WERI-Rb-1 (cell line): ENCODE results near the gene C2orf81.
A peak's percentile ranks its signal among the peaks of the same experiment; 100 is the strongest.

ENCODE experiments used
- DNase-seq: peaks from one replicate; pipeline ENCODE4 v3.0.0-alpha.2; 2020
- H3K27ac ChIP-seq: fragments of 250-450 bp; sonication (Bioruptor Pico); 2 replicates; pipeline ENCODE4 v1.5.1; 2020; ENCODE audit warnings: mild to moderate bottlenecking, moderate library complexity
- H3K27me3 ChIP-seq: fragments of 250-450 bp; sonication (Bioruptor Pico); 2 replicates; pipeline ENCODE4 v1.5.1; 2021; ENCODE audit warnings: mild to moderate bottlenecking, low read depth, moderate library complexity; ENCODE audit not compliant: insufficient read depth, severe bottlenecking
- H3K36me3 ChIP-seq: fragments of 250-450 bp; sonication (Bioruptor Pico); 2 replicates; pipeline ENCODE4 v1.5.1; 2020; ENCODE audit warnings: mild to moderate bottlenecking, moderate library complexity
- H3K4me3 ChIP-seq: 2 replicates; pipeline ENCODE4 v1.5.1; 2011; ENCODE audit warnings: low read depth, mild to moderate bottlenecking, control low read depth, low read length
- H3K9me3 ChIP-seq: fragments of 250-450 bp; sonication (Bioruptor Pico); 2 replicates; pipeline ENCODE4 v1.5.1; 2021; ENCODE audit warnings: mild to moderate bottlenecking, moderate library complexity; ENCODE audit not compliant: severe bottlenecking
- TF ChIP-seq, protein P1 (sequence below): IDR thresholded peaks from 2 replicates; pipeline ENCODE4 v1.5.1; 2011; ENCODE audit warnings: low read depth, mild to moderate bottlenecking, control low read depth, inconsistent platforms, low read length

The C2orf81 gene

GRCh38 chr2:74428675-74429074 is 7.3 kb upstream of the C2orf81 start:
- Histone ChIP-seq H3K4me3 (no peak overlapping the region), H3K36me3 (peaks cover 48% of the 10 kb centered on the region), H3K27ac (no peak overlapping the region), H3K27me3 (no peaks in the 10 kb centered on the region), H3K9me3 (no peaks in the 10 kb centered on the region)
- TF ChIP-seq, protein P1, sequence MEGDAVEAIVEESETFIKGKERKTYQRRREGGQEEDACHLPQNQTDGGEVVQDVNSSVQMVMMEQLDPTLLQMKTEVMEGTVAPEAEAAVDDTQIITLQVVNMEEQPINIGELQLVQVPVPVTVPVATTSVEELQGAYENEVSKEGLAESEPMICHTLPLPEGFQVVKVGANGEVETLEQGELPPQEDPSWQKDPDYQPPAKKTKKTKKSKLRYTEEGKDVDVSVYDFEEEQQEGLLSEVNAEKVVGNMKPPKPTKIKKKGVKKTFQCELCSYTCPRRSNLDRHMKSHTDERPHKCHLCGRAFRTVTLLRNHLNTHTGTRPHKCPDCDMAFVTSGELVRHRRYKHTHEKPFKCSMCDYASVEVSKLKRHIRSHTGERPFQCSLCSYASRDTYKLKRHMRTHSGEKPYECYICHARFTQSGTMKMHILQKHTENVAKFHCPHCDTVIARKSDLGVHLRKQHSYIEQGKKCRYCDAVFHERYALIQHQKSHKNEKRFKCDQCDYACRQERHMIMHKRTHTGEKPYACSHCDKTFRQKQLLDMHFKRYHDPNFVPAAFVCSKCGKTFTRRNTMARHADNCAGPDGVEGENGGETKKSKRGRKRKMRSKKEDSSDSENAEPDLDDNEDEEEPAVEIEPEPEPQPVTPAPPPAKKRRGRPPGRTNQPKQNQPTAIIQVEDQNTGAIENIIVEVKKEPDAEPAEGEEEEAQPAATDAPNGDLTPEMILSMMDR: no peak
- no peak for DNase-seq

- TF ChIP-seq, protein P1: no peak
- Histone ChIP-seq H3K27ac (no peak overlapping the region), H3K4me3 (no peak overlapping the region), H3K9me3 (no peaks in the 10 kb centered on the region), H3K36me3 (peaks cover 48% of the 10 kb centered on the region), H3K27me3 (no peaks in the 10 kb centered on the region)
- DNase-seq: no peak
Measured at GRCh38 chr2:74427551-74427950, 6.1 kb upstream of the C2orf81 start.

- no peaks in the 10 kb centered on the region for H3K27me3 ChIP-seq
- no peak overlapping the region for H3K4me3 ChIP-seq
- no peak overlapping the region for H3K27ac ChIP-seq
- H3K36me3 ChIP-seq: peaks cover 48% of the 10 kb centered on the region
- peak; percentile 54 for DNase-seq
- H3K9me3 ChIP-seq: no peaks in the 10 kb centered on the region
- TF ChIP-seq, protein P1: no peak
Measured at GRCh38 chr2:74426181-74426758, 4.9 kb upstream of the C2orf81 start.

DNA sequence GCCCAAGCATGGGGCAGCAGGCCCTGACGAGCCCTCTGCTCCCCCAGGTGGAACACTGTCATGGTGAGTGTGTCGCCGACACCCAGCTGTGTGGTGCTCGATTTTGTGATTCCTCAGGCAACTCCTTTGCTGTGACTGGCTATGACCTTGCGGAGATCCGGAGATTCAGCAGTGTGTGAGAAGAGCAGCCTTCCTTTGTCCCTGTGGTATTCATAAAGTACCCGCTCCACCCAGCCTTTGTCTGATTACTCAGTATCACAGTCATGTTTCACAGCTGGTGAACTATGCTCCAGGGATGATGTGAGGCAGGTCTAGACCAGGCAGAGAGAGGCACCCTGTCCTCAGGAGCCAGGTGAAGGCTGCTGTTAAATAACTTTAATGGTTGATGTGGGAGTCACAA is 4.1 kb upstream of the C2orf81 start:
- H3K27me3 ChIP-seq: no peaks in the 10 kb centered on the region
- H3K36me3 ChIP-seq: peaks cover 46% of the 10 kb centered on the region
- H3K27ac ChIP-seq: no peak overlapping the region
- DNase-seq: no peak
- H3K4me3 ChIP-seq: no peak overlapping the region
- TF ChIP-seq, protein P1: no peak
- H3K9me3 ChIP-seq: no peaks in the 10 kb centered on the region

GRCh38 chr2:74424995-74425406 is 3.6 kb upstream of the C2orf81 start:
- TF ChIP-seq, protein P1: no peak
- no peak overlapping the region for H3K27ac ChIP-seq
- H3K4me3 ChIP-seq: no peak overlapping the region
- no peaks in the 10 kb centered on the region for H3K27me3 ChIP-seq
- no peaks in the 10 kb centered on the region for H3K9me3 ChIP-seq
- no peak for DNase-seq
- peaks cover 41% of the 10 kb centered on the region for H3K36me3 ChIP-seq
